ENCODE results near the gene PARK7.

Gene PARK7

DNA sequence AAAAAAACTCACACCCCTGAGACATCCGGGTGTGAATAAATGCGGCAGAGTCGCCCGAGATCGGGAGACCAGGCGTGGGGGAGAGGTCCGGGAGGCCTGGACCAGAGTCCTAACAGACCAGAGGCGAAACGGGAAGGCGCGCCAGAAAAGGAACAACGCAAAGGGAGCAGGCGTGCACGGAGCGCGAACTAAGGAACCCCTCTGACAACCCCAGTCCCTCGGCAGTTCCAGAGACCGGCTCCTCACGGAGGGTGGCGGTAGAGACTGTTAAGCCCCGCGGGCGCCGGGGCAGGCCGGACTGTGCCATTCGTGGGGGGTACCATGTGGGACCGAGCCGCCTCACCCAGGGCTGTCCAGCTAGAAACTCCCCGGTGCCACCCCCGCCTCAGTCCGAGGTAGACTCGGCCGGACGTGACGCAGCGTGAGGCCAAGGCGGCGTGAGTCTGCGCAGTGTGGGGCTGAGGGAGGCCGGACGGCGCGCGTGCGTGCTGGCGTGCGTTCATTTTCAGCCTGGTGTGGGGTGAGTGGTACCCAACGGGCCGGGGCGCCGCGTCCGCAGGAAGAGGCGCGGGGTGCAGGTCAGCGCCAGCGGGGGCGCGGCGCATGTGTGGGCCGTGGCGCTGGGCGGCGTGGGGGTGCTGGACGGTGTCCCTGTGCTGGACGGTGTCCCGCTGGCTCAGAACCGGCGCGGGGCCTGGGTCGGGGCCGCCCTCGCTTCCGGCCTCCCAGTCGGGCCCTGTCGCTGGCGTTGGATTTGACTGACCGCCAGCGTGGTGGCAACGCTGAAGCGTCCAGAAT lies at the start of gene PARK7:
TSS of gene PARK7 (plus strand) at position 496 of the 798 bp plus-strand sequence. CDS start 1,075 bp downstream, outside the sequence.
- H2AFZ ChIP-seq (ENCODE audit: low read depth, low read length) = peak within 1 kb of the TSS; percentile 94
- peak; percentile 100 for DNase-seq

DNA sequence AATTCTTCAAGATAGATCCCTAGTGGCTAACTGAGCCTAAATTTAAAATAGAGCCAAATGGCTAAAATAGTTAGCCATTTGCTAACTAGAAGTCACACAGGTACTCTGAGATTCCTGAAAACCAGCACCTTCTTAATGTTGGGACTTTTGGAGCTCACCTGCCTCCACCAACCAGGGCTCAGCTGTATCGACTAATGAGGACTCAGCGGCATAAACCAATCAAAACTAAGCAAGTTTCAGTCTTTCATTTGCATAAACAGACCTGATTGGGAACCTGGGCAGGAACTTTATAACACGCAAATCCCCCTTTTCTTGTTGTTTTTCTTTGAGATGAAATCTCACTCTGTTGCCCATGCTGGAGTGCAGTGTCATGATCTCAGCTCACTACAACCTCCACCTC lies 49.4 kb upstream of the PARK7 start:
- Histone ChIP-seq H3K4me3 (ENCODE audit: low read depth in 1 of 2, low read length in 2 of 2) (no peak overlapping the region), H3K27me3 (ENCODE audit: insufficient read depth, low read length, poor library complexity) (peaks cover 3% of the 10 kb centered on the region), H3K4me2 (ENCODE audit: insufficient read depth, low read length) (no peak overlapping the region), H3K27ac (ENCODE audit: low read length) (no peak overlapping the region), H3K4me1 (ENCODE audit: insufficient read depth, low read length) (no peaks in the 10 kb centered on the region), H2AFZ (ENCODE audit: low read depth, low read length) (no peak overlapping the region), H4K20me1 (ENCODE audit: insufficient read depth, low read length) (no peaks in the 10 kb centered on the region), H3K36me3 (ENCODE audit: insufficient read depth, low read length) (no peaks in the 10 kb centered on the region), H3K9ac (ENCODE audit: low read depth, low read length) (no peak overlapping the region), H3K9me3 (ENCODE audit: insufficient read depth, low read length, severe bottlenecking) (no peaks in the 10 kb centered on the region), H3K79me2 (ENCODE audit: insufficient read depth, low read length) (no peaks in the 10 kb centered on the region)
- TF ChIP-seq EZH2 (IDR thresholded peaks at IDR 0.05; ENCODE audit: borderline replicate concordance, low read depth, low read length, severe bottlenecking) = no peak
- TF ChIP-seq, protein P1, sequence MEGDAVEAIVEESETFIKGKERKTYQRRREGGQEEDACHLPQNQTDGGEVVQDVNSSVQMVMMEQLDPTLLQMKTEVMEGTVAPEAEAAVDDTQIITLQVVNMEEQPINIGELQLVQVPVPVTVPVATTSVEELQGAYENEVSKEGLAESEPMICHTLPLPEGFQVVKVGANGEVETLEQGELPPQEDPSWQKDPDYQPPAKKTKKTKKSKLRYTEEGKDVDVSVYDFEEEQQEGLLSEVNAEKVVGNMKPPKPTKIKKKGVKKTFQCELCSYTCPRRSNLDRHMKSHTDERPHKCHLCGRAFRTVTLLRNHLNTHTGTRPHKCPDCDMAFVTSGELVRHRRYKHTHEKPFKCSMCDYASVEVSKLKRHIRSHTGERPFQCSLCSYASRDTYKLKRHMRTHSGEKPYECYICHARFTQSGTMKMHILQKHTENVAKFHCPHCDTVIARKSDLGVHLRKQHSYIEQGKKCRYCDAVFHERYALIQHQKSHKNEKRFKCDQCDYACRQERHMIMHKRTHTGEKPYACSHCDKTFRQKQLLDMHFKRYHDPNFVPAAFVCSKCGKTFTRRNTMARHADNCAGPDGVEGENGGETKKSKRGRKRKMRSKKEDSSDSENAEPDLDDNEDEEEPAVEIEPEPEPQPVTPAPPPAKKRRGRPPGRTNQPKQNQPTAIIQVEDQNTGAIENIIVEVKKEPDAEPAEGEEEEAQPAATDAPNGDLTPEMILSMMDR (IDR thresholded peaks at IDR 0.05; ENCODE audit: borderline replicate concordance, extremely low read depth, low read length, poor library complexity, severe bottlenecking) = no peak
- DNase-seq (no peak), ATAC-seq (ENCODE audit: insufficient read depth, low read depth) (no peak)

More for the DNA sequence above, at the start of gene PARK7:
- peak within 1 kb of the TSS; percentile 96 for H3K27ac ChIP-seq (ENCODE audit: low read length)
- H3K27me3 ChIP-seq (ENCODE audit: insufficient read depth, low read length, poor library complexity) = no peaks in the 10 kb centered on the region
- peak; percentile 97 for ATAC-seq (ENCODE audit: insufficient read depth, low read depth)
- peak within 1 kb of the TSS; percentile 93 for H3K9ac ChIP-seq (ENCODE audit: low read depth, low read length)
- peak within 1 kb of the TSS; percentile 73 for H3K4me2 ChIP-seq (ENCODE audit: insufficient read depth, low read length)
- H3K79me2 ChIP-seq (ENCODE audit: insufficient read depth, low read length) = peaks cover 58% of the 10 kb centered on the region
- no peaks in the 10 kb centered on the region for H3K9me3 ChIP-seq (ENCODE audit: insufficient read depth, low read length, severe bottlenecking)
- peaks cover 47% of the 10 kb centered on the region for H3K4me1 ChIP-seq (ENCODE audit: insufficient read depth, low read length)
- peak within 1 kb of the TSS; percentile 93 to 96 for H3K4me3 ChIP-seq (ENCODE audit: low read depth in 1 of 2, low read length in 2 of 2)
- TF ChIP-seq, protein P1 (IDR thresholded peaks at IDR 0.05; ENCODE audit: borderline replicate concordance, extremely low read depth, low read length, poor library complexity, severe bottlenecking) = peak; percentile 68
- TF ChIP-seq EZH2 (IDR thresholded peaks at IDR 0.05; ENCODE audit: borderline replicate concordance, low read depth, low read length, severe bottlenecking) = no peak
- H3K36me3 ChIP-seq (ENCODE audit: insufficient read depth, low read length) = peaks cover 39% of the 10 kb centered on the region
- peaks cover 3% of the 10 kb centered on the region; the same call in 1 of the 2 replicates for H4K20me1 ChIP-seq (ENCODE audit: insufficient read depth, low read length)

DNA sequence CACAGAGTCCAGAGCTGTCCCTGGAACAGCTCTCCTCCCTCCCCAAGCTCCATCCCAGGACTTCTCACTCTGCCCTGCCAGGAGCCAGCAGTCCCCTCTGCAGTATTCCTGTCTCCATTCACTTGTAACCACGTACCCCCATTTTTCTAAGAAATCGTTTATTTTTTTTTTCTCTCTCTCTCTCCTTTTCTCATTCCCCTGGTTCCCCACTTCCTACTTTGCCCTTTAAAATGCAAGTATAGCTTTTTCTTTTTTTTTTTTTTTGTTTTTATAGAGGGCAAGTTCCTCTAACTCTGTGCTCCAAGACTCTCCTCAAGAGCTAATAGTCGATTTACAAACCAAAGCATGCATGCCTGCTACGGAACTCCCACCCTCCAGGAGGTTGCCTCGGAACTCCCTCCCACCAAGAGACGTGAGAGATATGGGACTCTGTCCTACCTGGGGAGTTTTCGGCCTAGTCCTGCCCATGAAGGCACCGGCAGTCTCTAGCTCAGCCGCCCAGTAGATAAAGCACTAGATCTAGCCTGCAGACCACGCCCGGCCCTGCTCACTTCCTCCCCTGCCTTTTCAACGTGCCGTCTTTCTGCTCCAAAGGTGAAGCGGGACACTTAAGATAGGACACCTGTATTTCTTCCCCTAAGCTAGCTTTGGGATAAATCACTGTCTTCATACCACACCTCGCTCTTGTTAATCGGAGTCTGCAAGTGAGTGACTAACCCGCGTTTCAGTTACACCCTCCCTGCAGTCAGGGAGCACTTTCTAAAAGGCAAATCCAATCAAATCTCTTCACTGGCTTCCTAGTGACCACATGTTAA lies 48.6 kb upstream of the PARK7 start:
- DNase-seq = no peak
- no peak overlapping the region for H3K27ac ChIP-seq (ENCODE audit: low read length)
- no peak overlapping the region for H3K4me3 ChIP-seq (ENCODE audit: low read depth in 1 of 2, low read length in 2 of 2)
- no peaks in the 10 kb centered on the region for H3K4me1 ChIP-seq (ENCODE audit: insufficient read depth, low read length)
- ATAC-seq (ENCODE audit: insufficient read depth, low read depth) = no peak
- H3K4me2 ChIP-seq (ENCODE audit: insufficient read depth, low read length) = no peak overlapping the region
- H3K27me3 ChIP-seq (ENCODE audit: insufficient read depth, low read length, poor library complexity) = peaks cover 3% of the 10 kb centered on the region
- no peak for TF ChIP-seq EZH2 (IDR thresholded peaks at IDR 0.05; ENCODE audit: borderline replicate concordance, low read depth, low read length, severe bottlenecking)
- TF ChIP-seq, protein P1 (IDR thresholded peaks at IDR 0.05; ENCODE audit: borderline replicate concordance, extremely low read depth, low read length, poor library complexity, severe bottlenecking) = no peak
- H4K20me1 ChIP-seq (ENCODE audit: insufficient read depth, low read length) = no peaks in the 10 kb centered on the region
- no peaks in the 10 kb centered on the region for H3K9me3 ChIP-seq (ENCODE audit: insufficient read depth, low read length, severe bottlenecking)
- H2AFZ ChIP-seq (ENCODE audit: low read depth, low read length) = no peak overlapping the region
- no peak overlapping the region for H3K9ac ChIP-seq (ENCODE audit: low read depth, low read length)
- no peaks in the 10 kb centered on the region for H3K36me3 ChIP-seq (ENCODE audit: insufficient read depth, low read length)
- H3K79me2 ChIP-seq (ENCODE audit: insufficient read depth, low read length) = no peaks in the 10 kb centered on the region
